ENCODE results near the gene PNPLA6. TPM values are rescaled to one million over a fixed set of nuclear protein-coding genes. Genes with fewer than 3 reads are reported as not detected.

PNPLA6 gene
- total and polyA plus RNA-seq, 2 of the 4 experiments (the other 2 are of a cell fraction): 17.9 to 52.7 TPM

GRCh38 chr19:7524523-7524922, 11.0 kb upstream of the PNPLA6 start:
- Histone ChIP-seq H2BK20ac (ENCODE audit: low read depth, low read length) (no peak overlapping the region), H3K9ac (ENCODE audit: low read depth, low read length) (no peak overlapping the region), H3K9me1 (ENCODE audit: insufficient read depth, low read length) (no peaks in the 10 kb centered on the region), H3K14ac (replicated peaks; ENCODE audit: low read depth, low read length) (no peak overlapping the region), H2AFZ (replicated peaks; ENCODE audit: low read length, poor library complexity) (no peak overlapping the region), H2BK5ac (ENCODE audit: low read depth, low read length, poor library complexity, severe bottlenecking) (no peak overlapping the region), H2AK9ac (replicated peaks; ENCODE audit: low read depth, low read length, poor library complexity) (no peak overlapping the region), H4K8ac (ENCODE audit: low read depth in 2 of 2, low read length in 2 of 2) (no peak overlapping the region), H3K23ac (ENCODE audit: low read depth, low read length) (no peak overlapping the region), H3K4ac (ENCODE audit: low read depth, low read length) (no peak overlapping the region), H3K56ac (ENCODE audit: extremely low read depth, insufficient read depth, low read length) (no peak overlapping the region), H4K20me1 (ENCODE audit: insufficient read depth, low read length) (no peaks in the 10 kb centered on the region), H3K79me1 (ENCODE audit: low read depth in 1 of 2, low read length in 2 of 2) (peaks cover 7 to 26% of the 10 kb centered on the region in 2 experiments), H3K27me3 (ENCODE audit: control insufficient read depth, insufficient read depth, low read length) (no peaks in the 10 kb centered on the region), H3K4me2 (ENCODE audit: low read depth, low read length) (no peak overlapping the region), H3K27ac (ENCODE audit: insufficient read depth, low read length) (no peak overlapping the region), H3K4me3 (ENCODE audit: insufficient read depth, low read depth, low read length) (no peak overlapping the region), H4K91ac (ENCODE audit: insufficient read depth, low read depth, low read length) (no peak overlapping the region), H2BK120ac (ENCODE audit: low read depth, low read length) (no peak overlapping the region), H3K9me3 (ENCODE audit: control insufficient read depth, insufficient read depth, low read length) (no peaks in the 10 kb centered on the region), H3K18ac (ENCODE audit: low read depth, low read length) (no peak overlapping the region), H4K5ac (ENCODE audit: low read depth, low read length) (no peak overlapping the region), H3K4me1 (ENCODE audit: control insufficient read depth, insufficient read depth, low read length) (peaks cover 2% of the 10 kb centered on the region; the same call in 1 of the 2 replicates), H2AK5ac (ENCODE audit: low read depth, low read length) (no peak overlapping the region), H2BK15ac (ENCODE audit: low read depth, low read length) (no peak overlapping the region), H3K36me3 (ENCODE audit: control insufficient read depth, insufficient read depth, low read length) (peaks cover 23% of the 10 kb centered on the region)
- in situ Hi-C loops (cut with MboI; ENCODE audit: low sequenced_read_pairs) (no loop called here), intact Hi-C loops (cut with micrococcal nuclease) (no loop called here), dilution Hi-C loops (cut with HindIII; ENCODE audit: low sequenced_read_pairs, unreplicated experiment) (no loop called here)
- no TSS peak for BruUV-seq (replicated peaks)
- WGBS, 2 experiments (ENCODE audit: extremely low coverage in 2 of 2, insufficient read length in 1 of 2): no CpG with 5 or more reads among the region's 5 CpGs
- no peak for ATAC-seq (ENCODE audit: low read depth)
- no peak for TF ChIP-seq RFX5 (IDR thresholded peaks at IDR 0.05; ENCODE audit: low read depth, low read length)
- no peak for TF ChIP-seq MAZ (IDR thresholded peaks at IDR 0.05; ENCODE audit: borderline replicate concordance, low read depth, low read length)
- TF ChIP-seq CEBPB (IDR thresholded peaks at IDR 0.05; ENCODE audit: low read depth, low read length): no peak
- TF ChIP-seq MXI1 (IDR thresholded peaks at IDR 0.05; ENCODE audit: borderline replicate concordance, low read depth, low read length): no peak
- TF ChIP-seq POLR2A (IDR thresholded peaks at IDR 0.05; ENCODE audit: low read depth, low read length): no peak
- no peak for TF ChIP-seq FOS (IDR thresholded peaks at IDR 0.05; ENCODE audit: low read depth, low read length)
- TF ChIP-seq USF2 (IDR thresholded peaks at IDR 0.05; ENCODE audit: low read depth, low read length): no peak
- TF ChIP-seq BHLHE40 (IDR thresholded peaks at IDR 0.05; ENCODE audit: low read depth, low read length): no peak
- no peak for TF ChIP-seq RCOR1 (IDR thresholded peaks at IDR 0.05; ENCODE audit: insufficient replicate concordance, low read length)
- no peak for TF ChIP-seq ELK1 (IDR thresholded peaks at IDR 0.05; ENCODE audit: borderline replicate concordance, low read depth, low read length)
- no peak for TF ChIP-seq CTCF (conservative IDR thresholded peaks at IDR 0.05; ENCODE audit: low read depth, low read length)
- no peak for TF ChIP-seq NFE2L2 (IDR thresholded peaks at IDR 0.05; ENCODE audit: low read depth, low read length)
- no peak for TF ChIP-seq SMC3 (IDR thresholded peaks at IDR 0.05; ENCODE audit: low read depth, low read length)
- no peak for TF ChIP-seq MAFK (IDR thresholded peaks at IDR 0.05; ENCODE audit: low read depth, low read length)
- no peak for TF ChIP-seq RAD21 (IDR thresholded peaks at IDR 0.05; ENCODE audit: low read length)
- TF ChIP-seq CHD1 (IDR thresholded peaks at IDR 0.05; ENCODE audit: low read depth, low read length): no peak
- POLR2A ChIA-PET (ENCODE audit: unreplicated experiment): no interaction called here
- CTCF ChIA-PET: no interaction called here
- no peak for DNase-seq
